Suprapubic skin (tissue), 4 donors: Measurements from ENCODE around the gene ESRRB.

ENCODE experiments used
- EP300 ChIP-seq: sonication (generic); formaldehyde crosslinking; IDR thresholded peaks from one replicate; pipeline ENCODE4 v1.6.1; 2017; ENCODE audit warnings: antibody characterized with exemption
- POLR2A ChIP-seq, 2 donors: fragments of 450-650 bp; IDR thresholded peaks; one replicate each; pipeline ENCODE4 v1.6.1; 2017; ENCODE audit warnings: antibody characterized with exemption in 2 of 2, mild to moderate bottlenecking in 2 of 2, moderate library complexity in 2 of 2
- POLR2AphosphoS5 ChIP-seq, 3 donors: sonication (generic); formaldehyde crosslinking; IDR thresholded peaks; one replicate each; pipeline ENCODE4 v1.6.1; 2017; ENCODE audit warnings: antibody characterized with exemption in 3 of 3
- TF ChIP-seq, protein P1 (sequence below), 2 donors: fragments of 200-600 bp in 1 of 2; fragments of 450-650 bp in 1 of 2; sonication (generic) in 1 of 2; IDR thresholded peaks; one replicate each; pipeline ENCODE4 v1.5.1; 2016 to 2019; ENCODE audit warnings: antibody characterized with exemption in 2 of 2, mild to moderate bottlenecking in 1 of 2, moderate library complexity in 1 of 2

- no peak for TF ChIP-seq POLR2A (IDR thresholded peaks at IDR 0.05)
- TF ChIP-seq, protein P1, sequence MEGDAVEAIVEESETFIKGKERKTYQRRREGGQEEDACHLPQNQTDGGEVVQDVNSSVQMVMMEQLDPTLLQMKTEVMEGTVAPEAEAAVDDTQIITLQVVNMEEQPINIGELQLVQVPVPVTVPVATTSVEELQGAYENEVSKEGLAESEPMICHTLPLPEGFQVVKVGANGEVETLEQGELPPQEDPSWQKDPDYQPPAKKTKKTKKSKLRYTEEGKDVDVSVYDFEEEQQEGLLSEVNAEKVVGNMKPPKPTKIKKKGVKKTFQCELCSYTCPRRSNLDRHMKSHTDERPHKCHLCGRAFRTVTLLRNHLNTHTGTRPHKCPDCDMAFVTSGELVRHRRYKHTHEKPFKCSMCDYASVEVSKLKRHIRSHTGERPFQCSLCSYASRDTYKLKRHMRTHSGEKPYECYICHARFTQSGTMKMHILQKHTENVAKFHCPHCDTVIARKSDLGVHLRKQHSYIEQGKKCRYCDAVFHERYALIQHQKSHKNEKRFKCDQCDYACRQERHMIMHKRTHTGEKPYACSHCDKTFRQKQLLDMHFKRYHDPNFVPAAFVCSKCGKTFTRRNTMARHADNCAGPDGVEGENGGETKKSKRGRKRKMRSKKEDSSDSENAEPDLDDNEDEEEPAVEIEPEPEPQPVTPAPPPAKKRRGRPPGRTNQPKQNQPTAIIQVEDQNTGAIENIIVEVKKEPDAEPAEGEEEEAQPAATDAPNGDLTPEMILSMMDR (IDR thresholded peaks at IDR 0.05), result no peak
- TF ChIP-seq POLR2AphosphoS5 (IDR thresholded peaks at IDR 0.05), result no peak
- no peak for TF ChIP-seq EP300
Observed at GRCh38 chr14:76385435-76385834, 9.5 kb downstream of the ESRRB start.
